Measurements from ENCODE around the gene PRR35. TPM values are rescaled to one million over a fixed set of nuclear protein-coding genes. Genes with fewer than 3 reads are reported as not detected.

PRR35 gene
- total RNA-seq, 2 donors from 2014 or later = 0.42 TPM; not detected in 1

DNA sequence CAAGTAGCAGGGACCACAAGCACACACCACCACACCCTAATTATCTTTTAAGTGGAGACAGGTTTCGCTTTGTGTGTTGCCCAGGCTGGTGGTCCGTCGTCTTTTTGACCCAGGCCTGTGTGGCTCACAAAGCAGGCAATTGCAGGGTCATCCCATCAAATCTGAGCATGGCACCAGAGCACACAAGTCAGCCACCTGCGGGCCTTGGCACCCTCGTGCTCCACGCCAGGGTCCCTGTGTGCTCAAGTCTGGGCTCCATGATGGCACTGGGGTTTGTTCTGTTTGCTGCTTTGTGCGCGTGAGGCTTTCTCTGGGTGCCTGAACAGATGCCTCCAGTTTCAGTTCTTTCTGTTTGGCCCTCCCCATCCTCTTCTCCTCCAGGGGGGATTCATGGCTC lies 35.1 kb upstream of the PRR35 start:
- Histone ChIP-seq H3K36me3 (peaks cover 7% of the 10 kb centered on the region), H3K4me1 (ENCODE audit: control insufficient read depth in 1 of 2, low read depth in 2 of 2) (peaks cover 19 to 40% of the 10 kb centered on the region in 2 donors), H3K27ac (no peak overlapping the region), H3K27me3 (replicated peaks; ENCODE audit: insufficient read depth) (no peaks in the 10 kb centered on the region), H3K9me3 (no peaks in the 10 kb centered on the region), H3K4me3 (no peak overlapping the region)
- DNase-seq (ENCODE audit: low spot score) (no peak), ATAC-seq (ENCODE audit: insufficient number of reproducible peaks, low FRiP score, low read depth) (no peak)
- TF ChIP-seq, protein P1, sequence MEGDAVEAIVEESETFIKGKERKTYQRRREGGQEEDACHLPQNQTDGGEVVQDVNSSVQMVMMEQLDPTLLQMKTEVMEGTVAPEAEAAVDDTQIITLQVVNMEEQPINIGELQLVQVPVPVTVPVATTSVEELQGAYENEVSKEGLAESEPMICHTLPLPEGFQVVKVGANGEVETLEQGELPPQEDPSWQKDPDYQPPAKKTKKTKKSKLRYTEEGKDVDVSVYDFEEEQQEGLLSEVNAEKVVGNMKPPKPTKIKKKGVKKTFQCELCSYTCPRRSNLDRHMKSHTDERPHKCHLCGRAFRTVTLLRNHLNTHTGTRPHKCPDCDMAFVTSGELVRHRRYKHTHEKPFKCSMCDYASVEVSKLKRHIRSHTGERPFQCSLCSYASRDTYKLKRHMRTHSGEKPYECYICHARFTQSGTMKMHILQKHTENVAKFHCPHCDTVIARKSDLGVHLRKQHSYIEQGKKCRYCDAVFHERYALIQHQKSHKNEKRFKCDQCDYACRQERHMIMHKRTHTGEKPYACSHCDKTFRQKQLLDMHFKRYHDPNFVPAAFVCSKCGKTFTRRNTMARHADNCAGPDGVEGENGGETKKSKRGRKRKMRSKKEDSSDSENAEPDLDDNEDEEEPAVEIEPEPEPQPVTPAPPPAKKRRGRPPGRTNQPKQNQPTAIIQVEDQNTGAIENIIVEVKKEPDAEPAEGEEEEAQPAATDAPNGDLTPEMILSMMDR (IDR thresholded peaks at IDR 0.05) = no peak

DNA sequence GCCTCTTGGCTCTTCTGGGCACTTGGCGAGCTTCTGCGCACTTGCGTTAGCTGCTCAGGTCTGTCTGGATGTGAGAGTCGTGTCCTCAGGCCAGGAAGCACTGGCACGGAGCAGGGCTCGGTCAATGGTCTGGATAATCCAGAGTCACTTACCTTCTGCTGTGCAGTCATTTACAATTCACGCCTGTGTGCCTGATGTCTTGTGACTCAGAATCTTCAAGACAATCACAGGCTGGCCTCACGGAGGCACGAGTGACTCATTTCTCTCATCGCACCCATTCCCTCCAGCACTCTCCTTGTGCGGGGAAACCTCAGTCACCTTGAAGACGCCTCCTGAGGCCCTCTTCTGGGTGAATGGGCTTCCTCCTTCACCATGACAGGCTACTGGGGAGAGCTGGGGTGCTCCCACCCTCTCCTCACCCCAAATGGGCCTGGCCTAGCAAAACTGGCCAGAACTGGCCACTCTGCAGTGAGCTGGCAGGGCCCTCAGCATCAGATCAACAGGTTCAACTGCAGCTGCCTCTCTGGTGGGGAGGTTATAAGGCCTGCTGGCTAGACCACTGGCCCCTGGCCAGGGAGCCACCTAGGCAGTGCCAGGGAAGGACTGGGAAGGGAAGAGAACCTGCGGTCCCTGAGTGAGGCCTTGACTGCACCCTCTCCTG lies 34.5 kb upstream of the PRR35 start:
- Histone ChIP-seq H3K36me3 (peaks cover 2% of the 10 kb centered on the region), H3K4me3 (peak overlapping the region; percentile 81), H3K27me3 (replicated peaks; ENCODE audit: insufficient read depth) (no peaks in the 10 kb centered on the region), H3K27ac (peak overlapping the region; percentile 97), H3K9me3 (no peaks in the 10 kb centered on the region), H3K4me1 (ENCODE audit: control insufficient read depth in 1 of 2, low read depth in 2 of 2) (peaks cover 19 to 42% of the 10 kb centered on the region in 2 donors)
- TF ChIP-seq, protein P1 (IDR thresholded peaks at IDR 0.05) = no peak
- ATAC-seq (ENCODE audit: insufficient number of reproducible peaks, low FRiP score, low read depth) (no peak), DNase-seq (ENCODE audit: low spot score) (no peak)

DNA sequence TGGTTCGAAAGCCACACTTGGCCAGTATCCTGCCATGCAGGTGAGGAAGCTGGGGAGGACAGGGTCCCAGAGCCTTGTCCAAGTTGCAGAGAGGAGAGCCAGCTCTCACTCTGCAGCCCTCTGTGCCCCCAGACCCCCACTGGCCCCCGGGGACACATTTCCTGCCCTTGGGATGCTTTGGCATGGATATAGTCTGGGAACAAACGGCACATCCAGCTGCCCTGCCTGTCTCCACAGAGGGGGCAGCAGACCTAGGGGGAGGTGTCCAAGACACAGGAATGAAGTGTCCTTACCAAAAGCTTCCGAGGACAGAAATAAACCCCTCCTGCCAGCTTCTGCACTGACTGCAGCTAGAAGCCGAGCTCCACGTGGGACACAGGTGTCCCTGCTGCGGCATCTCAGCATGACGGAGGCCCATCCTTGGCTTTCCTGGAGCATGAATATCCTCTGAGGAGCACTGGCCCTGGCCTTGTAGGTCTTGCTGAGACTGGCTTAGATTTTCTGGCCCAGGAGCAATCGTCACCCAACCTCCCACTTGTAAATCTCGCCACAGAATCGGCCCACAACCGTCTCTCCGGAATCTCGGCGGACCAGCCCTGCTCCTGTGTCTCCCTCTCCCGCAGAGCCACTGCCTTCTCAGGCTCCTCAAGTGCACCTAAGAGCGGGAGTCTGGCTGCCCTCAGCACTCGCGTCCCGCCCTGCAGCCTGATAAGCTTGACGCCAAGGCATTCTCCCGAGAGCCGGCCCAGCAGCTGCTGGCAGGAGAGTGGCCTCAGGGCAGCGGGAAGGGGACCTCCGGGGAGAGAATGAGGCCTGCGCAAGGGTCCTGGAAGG lies 33.8 kb upstream of the PRR35 start:
- DNase-seq (ENCODE audit: low spot score) = no peak
- Histone ChIP-seq H3K27ac (peak overlapping the region; percentile 97), H3K27me3 (replicated peaks; ENCODE audit: insufficient read depth) (no peaks in the 10 kb centered on the region), H3K36me3 (no peaks in the 10 kb centered on the region), H3K9me3 (no peaks in the 10 kb centered on the region), H3K4me3 (peak overlapping the region; percentile 81), H3K4me1 (ENCODE audit: control insufficient read depth in 1 of 2, low read depth in 2 of 2) (peaks cover 19 to 42% of the 10 kb centered on the region in 2 donors)
- no peak for ATAC-seq (ENCODE audit: insufficient number of reproducible peaks, low FRiP score, low read depth)
- TF ChIP-seq, protein P1 (IDR thresholded peaks at IDR 0.05) = no peak

DNA sequence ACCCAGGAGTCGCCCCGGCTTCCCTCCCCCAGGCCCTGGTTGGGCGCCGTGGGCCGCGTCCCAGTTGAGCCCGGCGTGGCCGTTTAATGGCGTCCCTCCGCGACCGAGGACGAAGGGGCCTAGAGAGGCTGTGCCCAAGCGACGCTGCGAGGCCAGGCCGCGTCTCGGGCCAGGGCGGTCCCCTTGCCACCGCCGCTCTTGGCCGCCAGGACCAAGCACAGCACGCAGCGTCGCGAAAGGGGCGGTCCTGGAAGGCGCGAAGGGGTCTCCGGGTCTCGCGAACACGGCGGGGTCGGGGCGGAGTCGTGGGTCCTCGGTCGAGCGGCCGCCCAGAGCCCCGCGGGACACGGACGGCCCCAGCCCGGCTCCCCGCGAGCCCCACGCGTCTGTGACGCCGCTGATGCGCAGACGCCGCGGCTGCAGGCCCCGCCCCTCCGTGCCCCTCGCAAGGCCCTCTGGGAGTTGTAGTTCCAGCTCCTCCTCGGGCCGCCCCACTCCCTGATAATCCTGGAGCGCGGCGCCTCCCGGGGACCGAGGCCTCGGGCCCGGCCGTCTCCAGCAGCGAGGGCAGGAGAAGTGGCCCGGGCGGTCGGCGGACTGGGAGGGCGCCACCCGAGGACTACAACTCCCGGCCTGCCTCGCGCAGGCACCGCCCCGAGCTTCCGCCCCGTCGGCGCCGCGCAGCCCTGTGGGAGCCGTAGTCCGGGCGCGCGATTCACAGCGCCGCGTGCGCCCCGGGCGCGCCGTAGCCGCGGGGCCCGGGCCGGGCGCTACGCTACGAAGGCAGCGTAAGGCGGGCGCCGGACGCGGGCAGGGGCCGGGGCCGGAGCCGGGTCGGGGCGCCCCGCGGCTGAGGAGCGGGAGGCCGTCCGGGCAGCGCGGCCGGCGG lies 32.9 kb upstream of the PRR35 start, which contains the start of gene CAPN15:
Gene CAPN15 (plus strand): TSS at position 698 of the 889 bp plus-strand sequence. CDS start 19,127 bp downstream, outside the sequence.
- Histone ChIP-seq H3K4me1 (ENCODE audit: control insufficient read depth in 1 of 2, low read depth in 2 of 2) (peaks cover 19 to 42% of the 10 kb centered on the region in 2 donors), H3K27ac (peak within 1 kb of the TSS; percentile 97), H3K9me3 (no peaks in the 10 kb centered on the region), H3K4me3 (peak within 1 kb of the TSS; percentile 81), H3K36me3 (no peaks in the 10 kb centered on the region), H3K27me3 (replicated peaks; ENCODE audit: insufficient read depth) (no peaks in the 10 kb centered on the region)
- peak; percentile 89 for ATAC-seq (ENCODE audit: insufficient number of reproducible peaks, low FRiP score, low read depth)
- peak; percentile 41 for DNase-seq (ENCODE audit: low spot score)
- TF ChIP-seq, protein P1 (IDR thresholded peaks at IDR 0.05) = peak; percentile 52

Data from thoracic aorta (tissue), 2 donors.